Loucy (cell line): ENCODE measurements around the gene CEP164.

Experiments used
- H2AFZ ChIP-seq: fragments of 200-600 bp; sonication (generic); 2 replicates; pipeline ENCODE4 v1.6.0; 2016; ENCODE audit warnings: antibody characterized with exemption, mild to moderate bottlenecking, low read length, moderate library complexity
- H3F3A ChIP-seq: fragments of 200-600 bp; 2 replicates; pipeline ENCODE4 v1.6.0; 2016; ENCODE audit warnings: antibody characterized with exemption, low read depth, mild to moderate bottlenecking
- H3K27me3 ChIP-seq: fragments of 200-600 bp; sonication (generic); 2 replicates; pipeline ENCODE4 v1.6.1; 2014; ENCODE audit warnings: low read length, mild to moderate bottlenecking; ENCODE audit not compliant: insufficient read depth, poor library complexity, severe bottlenecking
- H3K36me3 ChIP-seq: fragments of 200-600 bp; sonication (generic); 2 replicates; pipeline ENCODE4 v1.6.1; 2016; ENCODE audit warnings: low read length; ENCODE audit not compliant: insufficient read depth
- H3K4me1 ChIP-seq: fragments of 200-600 bp; sonication (generic); 2 replicates; pipeline ENCODE4 v1.5.1; 2014; ENCODE audit warnings: low read length, mild to moderate bottlenecking; ENCODE audit not compliant: insufficient read depth, poor library complexity, severe bottlenecking
- H3K4me2 ChIP-seq: fragments of 200-600 bp; sonication (generic); 2 replicates; pipeline ENCODE4 v1.6.0; 2014; ENCODE audit warnings: antibody characterized with exemption, low read length, low read depth, mild to moderate bottlenecking; ENCODE audit not compliant: poor library complexity, severe bottlenecking
- H3K4me3 ChIP-seq: fragments of 200-600 bp; sonication (generic); 2 replicates; pipeline ENCODE4 v1.5.1; 2014; ENCODE audit warnings: low read length, mild to moderate bottlenecking, mixed read lengths; ENCODE audit not compliant: poor library complexity, severe bottlenecking
- H3K79me2 ChIP-seq: fragments of 200-600 bp; sonication (generic); 2 replicates; pipeline ENCODE4 v1.6.1; 2014; ENCODE audit warnings: low read length; ENCODE audit not compliant: insufficient read depth
- H3K9ac ChIP-seq: fragments of 200-600 bp; sonication (generic); 2 replicates; pipeline ENCODE4 v1.6.0; 2014; ENCODE audit warnings: mild to moderate bottlenecking, low read depth, low read length, moderate library complexity; ENCODE audit not compliant: poor library complexity, severe bottlenecking
- H3K9me2 ChIP-seq: fragments of 200-600 bp; sonication (generic); replicated peaks from 2 replicates; pipeline ENCODE4 v1.6.1; 2016; ENCODE audit warnings: low read depth, low read length, mixed read lengths
- H3K9me3 ChIP-seq: fragments of 200-600 bp; sonication (generic); 2 replicates; pipeline ENCODE4 v1.6.1; 2014; ENCODE audit warnings: mild to moderate bottlenecking, antibody characterized with exemption, low read length, low read depth; ENCODE audit not compliant: insufficient read depth
- H4K20me1 ChIP-seq: fragments of 200-600 bp; sonication (generic); 2 replicates; pipeline ENCODE4 v1.6.0; 2014; ENCODE audit warnings: antibody characterized with exemption, low read length, mild to moderate bottlenecking; ENCODE audit not compliant: insufficient read depth, poor library complexity, severe bottlenecking
- CTCF ChIP-seq: fragments of 200-600 bp; sonication (generic); conservative IDR thresholded peaks from 2 replicates; pipeline ENCODE4 v1.5.1; 2014; ENCODE audit warnings: mild to moderate bottlenecking, antibody characterized with exemption, low read length
- EZH2phosphoT487 ChIP-seq: fragments of 200-600 bp; IDR thresholded peaks from 2 replicates; pipeline ENCODE4 v1.6.1; 2018; ENCODE audit warnings: antibody characterized with exemption, mild to moderate bottlenecking, moderate library complexity, borderline replicate concordance

Gene CEP164

GRCh38 chr11:117371453-117371852 lies 43.8 kb downstream of the CEP164 start:
- H3K79me2 ChIP-seq, result no peaks in the 10 kb centered on the region
- H3K9me2 ChIP-seq, result no peaks in the 10 kb centered on the region
- H3K4me1 ChIP-seq, result no peaks in the 10 kb centered on the region
- no peak overlapping the region for H3K4me2 ChIP-seq
- H3K27me3 ChIP-seq, result no peaks in the 10 kb centered on the region
- no peaks in the 10 kb centered on the region for H3K9me3 ChIP-seq
- TF ChIP-seq EZH2phosphoT487 (no peak), CTCF (no peak)
- no peak overlapping the region for H3K9ac ChIP-seq
- no peak overlapping the region for H2AFZ ChIP-seq
- no peak overlapping the region for H3K4me3 ChIP-seq
- no peaks in the 10 kb centered on the region for H4K20me1 ChIP-seq
- peaks cover 3% of the 10 kb centered on the region; the same call in 1 of the 2 replicates for H3K36me3 ChIP-seq
- no peaks in the 10 kb centered on the region for H3F3A ChIP-seq

- Histone ChIP-seq H3K4me3 (no peak overlapping the region), H4K20me1 (no peaks in the 10 kb centered on the region), H3K4me2 (no peak overlapping the region), H3K27me3 (no peaks in the 10 kb centered on the region), H3K9ac (no peak overlapping the region), H3K79me2 (no peaks in the 10 kb centered on the region), H3K36me3 (no peaks in the 10 kb centered on the region; the same call in 1 of the 2 replicates), H2AFZ (no peak overlapping the region), H3K9me3 (no peaks in the 10 kb centered on the region), H3K4me1 (no peaks in the 10 kb centered on the region), H3F3A (no peaks in the 10 kb centered on the region), H3K9me2 (no peaks in the 10 kb centered on the region)
- TF ChIP-seq CTCF (no peak), EZH2phosphoT487 (no peak)
Measured at GRCh38 chr11:117374316-117375055, 46.8 kb downstream of the CEP164 start.

- Histone ChIP-seq H2AFZ (no peak overlapping the region), H3K9me3 (no peaks in the 10 kb centered on the region), H4K20me1 (no peaks in the 10 kb centered on the region), H3K4me3 (no peak overlapping the region), H3K79me2 (no peaks in the 10 kb centered on the region), H3K36me3 (no peaks in the 10 kb centered on the region; the same call in 1 of the 2 replicates), H3K4me2 (no peak overlapping the region), H3K27me3 (no peaks in the 10 kb centered on the region), H3F3A (no peaks in the 10 kb centered on the region), H3K4me1 (no peaks in the 10 kb centered on the region), H3K9ac (no peak overlapping the region), H3K9me2 (no peaks in the 10 kb centered on the region)
- TF ChIP-seq CTCF (no peak), EZH2phosphoT487 (no peak)
Measured at GRCh38 chr11:117375960-117376359, 48.3 kb downstream of the CEP164 start.
